HG03558 (cell line): Measurements from ENCODE around the gene ATP2C1.

ENCODE experiments used
- ATAC-seq: cut with Tn5 transposase; IDR thresholded peaks from one replicate; pipeline ENCODE4 v1.9.1; 2021; ENCODE audit warnings: moderate number of reproducible peaks; ENCODE audit not compliant: unreplicated experiment; ENCODE audit errors: extremely low read depth

The ATP2C1 gene

GRCh38 chr3:130933801-130934345 lies 40.0 kb downstream of the ATP2C1 start:
- ATAC-seq = no peak

GRCh38 chr3:130934442-130935089 lies 40.7 kb downstream of the ATP2C1 start:
- ATAC-seq = no peak

GRCh38 chr3:130935761-130936492 lies 42.0 kb downstream of the ATP2C1 start:
- ATAC-seq = no peak

DNA sequence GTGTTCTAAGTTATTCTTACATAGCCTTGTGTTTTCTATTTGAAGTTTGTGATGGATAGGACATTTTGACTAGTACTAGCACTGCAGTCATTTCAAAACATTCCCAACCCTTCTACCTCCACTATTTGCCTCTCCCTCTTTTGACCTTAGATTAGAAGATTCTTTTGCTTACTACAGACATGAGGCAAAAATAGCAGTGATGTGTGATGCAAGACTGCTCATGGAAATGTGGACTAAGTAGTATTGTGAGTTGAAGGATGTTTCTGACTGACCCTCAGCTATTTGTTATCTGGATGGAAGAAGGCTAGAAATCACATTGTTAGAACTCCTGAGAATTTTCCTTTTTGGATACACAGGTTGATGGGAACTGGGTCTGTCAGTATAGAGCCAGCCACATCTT lies 45.9 kb downstream of the ATP2C1 start:
- ATAC-seq = no peak

- no peak for ATAC-seq
Observed at GRCh38 chr3:130941793-130942192, 47.9 kb downstream of the ATP2C1 start.

DNA sequence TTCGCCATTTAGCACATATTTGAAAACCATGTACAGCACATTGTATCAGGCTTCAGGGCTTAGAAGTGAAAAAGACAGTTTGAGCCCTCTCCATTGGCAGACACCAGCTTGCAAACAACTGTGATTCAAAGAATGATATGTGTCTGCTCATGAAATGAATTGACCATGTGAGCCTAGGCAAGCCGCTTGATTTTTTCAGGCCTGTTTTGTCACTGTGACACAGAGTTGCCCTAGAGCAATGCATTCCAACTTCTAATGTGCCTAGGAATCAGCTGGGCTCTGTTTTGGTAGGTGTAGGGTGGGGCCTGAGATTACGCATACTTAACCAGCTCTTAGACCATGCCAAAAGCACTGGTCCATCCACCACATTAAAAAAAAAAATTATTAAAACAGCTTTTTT lies 53.0 kb downstream of the ATP2C1 start:
- ATAC-seq = no peak

GRCh38 chr3:130948001-130948773 lies 54.3 kb downstream of the ATP2C1 start:
- ATAC-seq = no peak

GRCh38 chr3:130948929-130949328 lies 55.0 kb downstream of the ATP2C1 start:
- ATAC-seq = no peak

DNA sequence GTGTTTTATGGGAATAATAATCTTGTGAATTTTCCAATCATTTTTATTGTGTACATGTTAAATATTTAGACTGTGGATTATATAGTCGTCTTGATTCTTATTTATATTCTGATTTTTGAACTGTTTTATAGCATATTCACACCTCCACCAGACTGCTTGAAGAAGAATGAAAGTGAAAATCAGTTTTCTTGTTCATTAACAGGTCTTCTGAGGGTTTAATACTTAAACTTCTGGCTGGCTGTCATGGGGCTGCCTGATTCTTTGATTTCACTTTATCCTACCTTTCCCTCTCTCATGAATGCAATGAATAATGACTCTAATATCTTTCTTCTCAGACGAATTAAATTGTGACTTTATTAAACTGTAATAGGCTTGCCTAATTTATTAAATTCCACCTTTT lies 56.2 kb downstream of the ATP2C1 start:
- ATAC-seq = no peak

DNA sequence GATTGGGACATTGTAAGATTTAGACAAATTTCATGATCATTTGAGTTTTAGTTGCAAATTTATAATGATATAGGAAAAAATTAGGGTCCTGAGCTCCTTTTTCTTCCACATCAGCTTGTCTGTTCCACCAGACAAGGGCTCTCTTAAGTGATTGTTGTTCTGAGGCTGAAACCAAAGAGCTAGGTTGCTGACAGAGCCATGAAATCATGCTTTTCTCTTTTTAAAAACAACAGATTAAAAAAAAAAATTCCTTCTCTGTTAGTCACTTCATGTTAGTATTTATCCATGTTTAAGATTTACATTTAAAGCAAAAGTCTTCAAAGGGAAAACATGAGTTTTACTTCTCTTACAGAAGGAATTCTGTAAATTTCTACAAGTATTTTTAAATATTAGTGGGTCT lies 56.8 kb downstream of the ATP2C1 start:
- no peak for ATAC-seq

DNA sequence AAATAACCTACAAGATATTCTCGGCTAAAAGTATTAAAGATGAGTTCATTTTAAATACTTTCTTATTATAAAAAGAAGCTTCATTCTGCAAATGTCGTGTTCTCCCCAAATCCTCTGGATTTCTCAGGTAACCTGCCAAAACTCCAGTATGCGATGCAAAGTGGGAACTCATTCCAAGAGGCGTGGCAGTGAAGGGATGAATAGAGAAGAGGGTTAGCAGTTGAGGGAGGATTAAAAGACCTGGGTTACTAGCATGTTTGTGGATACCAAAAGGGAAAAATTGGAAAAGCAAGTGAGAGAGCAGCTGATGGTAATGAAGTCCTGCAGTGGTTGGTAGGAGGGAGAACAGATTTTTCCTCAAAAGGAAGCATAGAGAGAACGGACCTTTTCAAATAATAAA lies 61.6 kb downstream of the ATP2C1 start:
- ATAC-seq = no peak

- no peak for ATAC-seq
Observed at GRCh38 chr3:130956281-130956680, 62.4 kb downstream of the ATP2C1 start.

GRCh38 chr3:130956721-130957120 lies 62.8 kb downstream of the ATP2C1 start:
- ATAC-seq = no peak

GRCh38 chr3:130960139-130960795 lies 66.4 kb downstream of the ATP2C1 start:
- ATAC-seq = no peak

DNA sequence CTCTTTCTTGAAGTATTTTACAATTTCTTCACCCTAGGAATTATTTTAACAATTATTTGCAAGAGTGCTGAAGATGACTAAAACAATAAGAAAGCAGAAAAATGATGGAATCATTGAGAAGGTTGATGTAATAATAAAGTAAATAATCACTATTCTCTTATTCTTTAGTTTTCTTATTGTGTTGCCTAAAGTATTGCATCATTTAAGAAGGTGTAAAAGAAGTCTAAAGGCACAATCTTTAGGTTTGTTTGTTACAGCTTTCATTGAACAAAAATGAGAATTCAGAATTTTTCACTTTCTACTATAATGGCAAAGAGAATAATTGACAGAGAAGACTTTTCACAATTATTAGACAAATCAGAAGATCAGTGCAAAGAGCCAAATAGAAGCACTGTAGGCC lies 67.6 kb downstream of the ATP2C1 start:
- ATAC-seq = no peak

DNA sequence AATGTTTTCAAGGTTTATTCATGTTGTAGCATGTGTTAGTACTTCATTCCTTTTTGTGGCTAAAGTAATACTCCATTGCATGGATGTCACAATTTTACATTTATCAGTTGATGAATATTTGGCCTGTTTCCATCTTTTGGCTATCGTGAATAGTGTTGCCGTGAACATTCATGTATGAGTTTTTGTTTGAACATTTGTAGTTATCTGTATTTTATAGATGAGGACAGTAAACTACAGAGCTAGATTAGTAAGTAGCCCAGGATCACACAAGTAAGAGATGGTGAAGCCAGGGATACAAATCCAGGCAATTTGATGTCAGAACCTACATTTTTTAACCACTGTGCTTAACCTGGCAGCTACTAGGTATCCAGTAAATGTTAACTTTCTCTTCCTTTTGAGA lies 69.6 kb downstream of the ATP2C1 start:
- no peak for ATAC-seq

DNA sequence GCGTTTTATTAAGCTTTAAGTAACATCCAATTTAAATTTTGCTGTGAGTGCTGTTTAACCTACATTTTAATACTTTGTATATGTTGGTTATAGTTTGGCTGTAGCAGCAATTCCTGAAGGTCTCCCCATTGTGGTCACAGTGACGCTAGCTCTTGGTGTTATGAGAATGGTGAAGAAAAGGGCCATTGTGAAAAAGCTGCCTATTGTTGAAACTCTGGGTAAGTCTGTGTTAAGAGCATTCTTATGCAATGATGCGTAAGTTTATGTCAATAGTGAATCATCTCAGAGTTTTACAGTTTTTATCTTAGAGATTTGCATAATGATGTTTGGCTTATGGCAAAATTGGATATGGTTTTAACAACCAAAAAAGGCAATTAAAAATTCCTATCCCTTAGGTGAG lies 70.0 kb downstream of the ATP2C1 start:
- ATAC-seq = no peak

DNA sequence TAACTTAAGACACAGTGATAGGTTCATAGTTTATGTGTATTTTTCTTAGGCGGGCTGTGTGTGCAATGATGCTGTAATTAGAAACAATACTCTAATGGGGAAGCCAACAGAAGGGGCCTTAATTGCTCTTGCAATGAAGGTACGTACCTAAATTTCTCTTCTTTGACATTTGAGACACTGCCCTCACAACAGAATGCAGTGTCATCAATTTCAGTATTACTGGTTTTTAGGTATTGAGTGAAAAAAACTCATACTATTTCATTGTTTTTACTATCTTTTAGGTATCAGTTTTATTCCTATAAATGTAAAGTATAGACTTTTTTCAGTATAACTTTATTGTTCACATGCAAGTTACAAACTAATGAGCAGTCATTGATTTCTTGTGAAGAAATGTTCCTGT lies 73.4 kb downstream of the ATP2C1 start:
- no peak for ATAC-seq

GRCh38 chr3:130968221-130968620 lies 74.3 kb downstream of the ATP2C1 start:
- no peak for ATAC-seq

- ATAC-seq = no peak
Observed at GRCh38 chr3:130969621-130970020, 75.7 kb downstream of the ATP2C1 start.

GRCh38 chr3:130971208-130971607 lies 77.3 kb downstream of the ATP2C1 start:
- ATAC-seq = no peak
